ENCODE data around the gene OGFOD3.
"Not testable (repeated sequence)": the region's sequence is repeated elsewhere in the genome, so short reads cannot be mapped to it uniquely, and the experiment has no call there.

The OGFOD3 gene

DNA sequence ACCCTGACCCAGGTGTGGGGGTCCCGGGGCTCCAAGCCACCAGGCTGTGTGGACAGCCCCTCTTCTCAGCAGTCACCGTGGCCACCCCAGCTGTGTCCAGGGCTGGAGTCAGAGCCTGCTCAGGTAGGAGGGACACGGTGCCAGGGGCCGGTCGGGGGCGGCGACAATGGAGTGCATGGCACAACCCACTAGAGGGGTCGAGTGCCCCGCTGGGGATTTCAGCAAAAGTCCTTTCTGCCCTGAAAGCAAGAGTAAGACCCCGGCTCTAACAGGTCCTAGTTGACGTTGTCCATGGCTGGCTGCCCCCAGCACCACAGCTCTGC is 35.5 kb downstream of the OGFOD3 start:
- Histone ChIP-seq H3K36me3 (ENCODE audit: control insufficient read depth, insufficient read depth, low read length) (no peaks in the 10 kb centered on the region), H3K9me3 (ENCODE audit: control insufficient read depth, low read length) (no peaks in the 10 kb centered on the region), H3K27me3 (replicated peaks; ENCODE audit: control insufficient read depth, insufficient read depth, low read length, poor library complexity, severe bottlenecking) (peaks cover 6% of the 10 kb centered on the region), H3K27ac (ENCODE audit: insufficient read depth, low read length, poor library complexity, severe bottlenecking) (no peak overlapping the region), H3K4me3 (ENCODE audit: insufficient read depth, low read depth, low read length, poor library complexity, severe bottlenecking) (no peak overlapping the region), H3K4me1 (ENCODE audit: control insufficient read depth, insufficient read depth, low read length, poor library complexity, severe bottlenecking) (peaks cover 6% of the 10 kb centered on the region)
- no peak for DNase-seq

DNA sequence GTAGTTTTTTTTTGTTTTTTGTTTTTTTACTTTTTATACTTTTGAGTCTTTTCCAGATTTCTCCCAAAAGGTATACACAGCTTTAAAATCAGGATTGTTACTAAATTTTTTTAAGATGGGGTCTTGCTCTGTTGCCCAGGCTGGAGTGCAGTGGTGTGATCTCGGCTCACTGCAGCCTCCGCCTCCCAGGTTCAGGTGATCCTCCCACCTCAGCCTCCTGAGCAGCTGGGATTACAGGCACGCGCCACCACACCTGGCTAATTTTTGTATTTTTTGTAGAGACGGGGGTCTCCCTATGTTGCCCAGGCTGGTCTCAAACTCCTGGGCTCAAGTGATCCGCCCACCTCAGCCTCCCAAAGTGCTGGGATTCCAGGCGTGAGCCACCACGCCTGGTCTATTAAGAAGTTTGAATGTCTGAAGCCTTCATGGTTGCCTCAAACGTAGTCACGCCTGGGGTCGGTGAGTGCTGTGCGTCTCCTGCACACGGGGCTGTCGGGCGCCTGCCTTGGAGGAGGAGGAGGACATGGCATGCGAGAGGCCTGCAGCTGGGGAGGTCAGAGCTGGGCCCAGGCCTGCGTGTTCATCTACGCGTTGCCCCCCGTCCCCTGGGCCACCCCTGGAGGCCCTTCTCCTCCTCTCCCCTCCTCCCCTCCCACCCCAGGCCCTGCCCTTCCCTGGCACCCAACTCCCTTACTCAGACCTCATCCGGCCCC is 36.0 kb downstream of the OGFOD3 start:
- not testable (repeated sequence) for H3K27me3 ChIP-seq (replicated peaks; ENCODE audit: control insufficient read depth, insufficient read depth, low read length, poor library complexity, severe bottlenecking); H3K36me3 ChIP-seq (ENCODE audit: control insufficient read depth, insufficient read depth, low read length); DNase-seq; H3K9me3 ChIP-seq (ENCODE audit: control insufficient read depth, low read length); H3K4me1 ChIP-seq (ENCODE audit: control insufficient read depth, insufficient read depth, low read length, poor library complexity, severe bottlenecking); H3K4me3 ChIP-seq (ENCODE audit: insufficient read depth, low read depth, low read length, poor library complexity, severe bottlenecking); H3K27ac ChIP-seq (ENCODE audit: insufficient read depth, low read length, poor library complexity, severe bottlenecking)

DNA sequence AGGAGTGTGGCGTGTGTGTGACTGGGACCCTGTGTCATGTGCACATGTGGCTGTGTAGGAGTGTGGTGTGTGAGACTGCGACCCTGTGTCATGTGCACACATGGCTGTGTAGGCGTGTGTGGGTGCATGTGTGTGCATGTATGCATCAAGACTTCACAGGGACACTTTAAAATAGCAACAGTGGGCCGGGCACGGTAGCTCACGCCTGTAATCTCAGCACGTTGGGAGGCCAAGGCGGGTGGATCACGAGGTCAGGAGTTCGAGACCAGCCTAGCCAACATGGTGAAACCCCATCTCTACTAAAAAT is 36.7 kb downstream of the OGFOD3 start:
- H3K4me3 ChIP-seq (ENCODE audit: insufficient read depth, low read depth, low read length, poor library complexity, severe bottlenecking); DNase-seq; H3K27ac ChIP-seq (ENCODE audit: insufficient read depth, low read length, poor library complexity, severe bottlenecking); H3K4me1 ChIP-seq (ENCODE audit: control insufficient read depth, insufficient read depth, low read length, poor library complexity, severe bottlenecking); H3K9me3 ChIP-seq (ENCODE audit: control insufficient read depth, low read length); H3K27me3 ChIP-seq (replicated peaks; ENCODE audit: control insufficient read depth, insufficient read depth, low read length, poor library complexity, severe bottlenecking); H3K36me3 ChIP-seq (ENCODE audit: control insufficient read depth, insufficient read depth, low read length): not testable (repeated sequence)

DNA sequence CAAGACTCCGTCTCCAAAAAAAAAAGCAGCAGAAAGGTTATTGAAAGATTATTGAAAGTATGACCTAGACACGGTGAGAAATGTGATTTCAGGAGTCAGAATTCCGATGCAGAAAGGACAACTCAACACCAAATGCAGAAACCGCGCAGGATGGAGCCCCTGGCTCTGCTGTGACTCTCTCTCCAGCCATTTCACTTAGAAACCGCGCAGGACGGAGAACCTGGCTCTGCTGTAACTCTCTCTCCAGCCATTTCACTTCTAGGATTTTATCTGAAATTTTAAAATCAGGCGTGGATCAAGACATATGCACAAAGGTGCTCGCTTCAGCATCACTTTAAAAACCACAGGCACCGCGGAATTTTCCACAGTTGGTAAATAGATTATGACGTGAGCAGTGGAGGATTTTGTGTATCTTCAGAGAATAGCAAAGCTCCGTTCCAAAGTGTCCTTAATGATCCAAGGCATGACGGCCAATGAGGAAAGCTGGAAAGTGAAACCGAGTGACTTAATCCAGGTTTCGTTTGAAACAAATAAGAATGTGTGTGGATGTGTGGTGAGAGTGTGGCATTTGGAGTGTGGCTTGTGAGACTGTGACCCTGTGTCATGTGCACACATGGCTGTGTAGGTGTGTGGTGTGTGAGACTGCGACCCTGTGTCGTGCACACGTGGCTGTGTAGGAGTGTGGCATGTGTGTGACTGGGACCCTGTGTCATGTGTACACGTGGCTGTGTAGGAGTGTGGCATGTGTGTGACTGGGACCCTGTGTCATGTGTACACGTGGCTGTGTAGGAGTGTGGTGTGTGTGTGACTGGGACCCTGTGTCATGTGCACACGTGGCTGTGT is 37.3 kb downstream of the OGFOD3 start:
- H3K36me3 ChIP-seq (ENCODE audit: control insufficient read depth, insufficient read depth, low read length) = no peaks in the 10 kb centered on the region
- peaks cover 6% of the 10 kb centered on the region for H3K27me3 ChIP-seq (replicated peaks; ENCODE audit: control insufficient read depth, insufficient read depth, low read length, poor library complexity, severe bottlenecking)
- no peaks in the 10 kb centered on the region for H3K9me3 ChIP-seq (ENCODE audit: control insufficient read depth, low read length)
- no peak overlapping the region for H3K27ac ChIP-seq (ENCODE audit: insufficient read depth, low read length, poor library complexity, severe bottlenecking)
- H3K4me1 ChIP-seq (ENCODE audit: control insufficient read depth, insufficient read depth, low read length, poor library complexity, severe bottlenecking) = peaks cover 2% of the 10 kb centered on the region
- H3K4me3 ChIP-seq (ENCODE audit: insufficient read depth, low read depth, low read length, poor library complexity, severe bottlenecking) = no peak overlapping the region
- DNase-seq = no peak

DNA sequence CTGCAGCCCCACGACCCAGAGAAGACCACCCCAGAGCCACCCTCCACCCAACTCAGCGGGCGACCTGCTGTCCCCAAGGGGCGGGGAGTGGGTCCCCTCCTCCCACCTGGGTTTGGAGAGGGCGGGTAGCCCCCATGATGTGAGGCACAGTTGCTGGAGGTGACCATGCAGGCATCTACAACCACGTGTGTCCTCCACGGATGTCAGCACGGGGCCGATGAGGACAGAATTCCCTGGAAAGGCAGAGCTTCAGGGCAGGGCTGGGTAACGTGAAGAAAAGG is 39.7 kb downstream of the OGFOD3 start:
- Histone ChIP-seq H3K36me3 (ENCODE audit: control insufficient read depth, insufficient read depth, low read length) (no peaks in the 10 kb centered on the region), H3K27ac (ENCODE audit: insufficient read depth, low read length, poor library complexity, severe bottlenecking) (no peak overlapping the region), H3K4me3 (ENCODE audit: insufficient read depth, low read depth, low read length, poor library complexity, severe bottlenecking) (no peak overlapping the region), H3K9me3 (ENCODE audit: control insufficient read depth, low read length) (no peaks in the 10 kb centered on the region), H3K4me1 (ENCODE audit: control insufficient read depth, insufficient read depth, low read length, poor library complexity, severe bottlenecking) (peaks cover 2% of the 10 kb centered on the region), H3K27me3 (replicated peaks; ENCODE audit: control insufficient read depth, insufficient read depth, low read length, poor library complexity, severe bottlenecking) (peaks cover 4% of the 10 kb centered on the region)
- no peak for DNase-seq

DNA sequence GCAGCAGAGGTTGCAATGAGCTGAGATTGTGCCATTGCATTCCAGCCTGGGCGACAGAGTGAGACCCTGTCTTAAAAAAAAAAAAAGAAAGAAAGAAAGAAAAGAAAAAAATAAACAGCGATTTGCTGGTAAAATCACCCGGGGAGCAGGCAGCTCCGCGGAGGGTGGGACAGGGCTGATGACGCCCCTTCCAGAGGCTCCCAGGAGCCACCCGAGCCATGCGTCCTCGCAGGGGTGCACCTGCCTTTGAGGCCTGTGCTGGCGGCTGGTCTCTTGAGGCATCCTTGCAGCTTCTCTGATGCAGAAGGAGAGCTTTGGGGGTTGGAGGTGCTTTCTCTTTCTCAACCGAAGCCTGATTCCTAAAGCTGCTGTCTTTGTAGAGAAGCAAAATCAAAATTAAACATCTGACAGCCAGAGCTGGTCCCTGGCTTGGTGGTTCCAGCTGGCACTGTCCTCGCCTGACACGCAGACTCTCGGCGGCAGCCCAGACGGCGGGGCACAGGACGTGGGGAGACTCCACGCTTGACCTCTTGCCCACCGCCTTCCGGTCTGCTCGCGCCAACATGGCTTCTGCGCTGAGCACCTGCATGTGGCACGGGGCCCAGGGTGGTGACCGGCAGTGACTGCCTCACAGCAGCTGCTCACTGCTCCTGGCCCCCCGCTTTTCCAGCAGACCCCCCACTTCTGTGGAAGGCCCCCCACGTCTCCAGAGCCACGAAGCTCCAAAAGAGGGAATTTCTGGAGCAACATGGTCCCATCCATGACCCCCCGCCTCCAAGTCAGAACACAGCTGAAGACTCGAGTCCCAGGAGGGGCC is 40.3 kb downstream of the OGFOD3 start:
- H3K27me3 ChIP-seq (replicated peaks; ENCODE audit: control insufficient read depth, insufficient read depth, low read length, poor library complexity, severe bottlenecking) = no peaks in the 10 kb centered on the region
- peaks cover 2% of the 10 kb centered on the region for H3K4me1 ChIP-seq (ENCODE audit: control insufficient read depth, insufficient read depth, low read length, poor library complexity, severe bottlenecking)
- H3K27ac ChIP-seq (ENCODE audit: insufficient read depth, low read length, poor library complexity, severe bottlenecking) = no peak overlapping the region
- H3K9me3 ChIP-seq (ENCODE audit: control insufficient read depth, low read length) = no peaks in the 10 kb centered on the region
- no peak for DNase-seq
- no peak overlapping the region for H3K4me3 ChIP-seq (ENCODE audit: insufficient read depth, low read depth, low read length, poor library complexity, severe bottlenecking)
- no peaks in the 10 kb centered on the region for H3K36me3 ChIP-seq (ENCODE audit: control insufficient read depth, insufficient read depth, low read length)

DNA sequence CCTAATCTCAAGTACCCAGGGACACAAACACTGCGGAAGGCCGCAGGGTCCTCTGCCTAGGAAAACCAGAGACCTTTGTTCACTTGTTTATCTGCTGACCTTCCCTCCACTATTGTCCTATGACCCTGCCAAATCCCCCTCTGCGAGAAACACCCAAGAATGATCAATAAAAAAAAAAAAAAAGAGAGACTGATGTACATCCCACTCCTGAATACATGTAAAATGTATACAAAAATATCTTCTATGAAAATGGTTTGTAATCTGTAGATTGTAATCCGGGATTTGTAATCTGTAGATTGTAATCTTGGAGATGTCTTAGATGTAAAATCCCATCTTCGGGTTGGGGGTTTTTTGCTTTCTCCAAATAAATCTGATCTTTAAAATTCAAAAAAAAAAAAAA is 41.1 kb downstream of the OGFOD3 start:
- DNase-seq; H3K27ac ChIP-seq (ENCODE audit: insufficient read depth, low read length, poor library complexity, severe bottlenecking); H3K27me3 ChIP-seq (replicated peaks; ENCODE audit: control insufficient read depth, insufficient read depth, low read length, poor library complexity, severe bottlenecking); H3K36me3 ChIP-seq (ENCODE audit: control insufficient read depth, insufficient read depth, low read length); H3K4me3 ChIP-seq (ENCODE audit: insufficient read depth, low read depth, low read length, poor library complexity, severe bottlenecking); H3K4me1 ChIP-seq (ENCODE audit: control insufficient read depth, insufficient read depth, low read length, poor library complexity, severe bottlenecking); H3K9me3 ChIP-seq (ENCODE audit: control insufficient read depth, low read length): not testable (repeated sequence)

DNA sequence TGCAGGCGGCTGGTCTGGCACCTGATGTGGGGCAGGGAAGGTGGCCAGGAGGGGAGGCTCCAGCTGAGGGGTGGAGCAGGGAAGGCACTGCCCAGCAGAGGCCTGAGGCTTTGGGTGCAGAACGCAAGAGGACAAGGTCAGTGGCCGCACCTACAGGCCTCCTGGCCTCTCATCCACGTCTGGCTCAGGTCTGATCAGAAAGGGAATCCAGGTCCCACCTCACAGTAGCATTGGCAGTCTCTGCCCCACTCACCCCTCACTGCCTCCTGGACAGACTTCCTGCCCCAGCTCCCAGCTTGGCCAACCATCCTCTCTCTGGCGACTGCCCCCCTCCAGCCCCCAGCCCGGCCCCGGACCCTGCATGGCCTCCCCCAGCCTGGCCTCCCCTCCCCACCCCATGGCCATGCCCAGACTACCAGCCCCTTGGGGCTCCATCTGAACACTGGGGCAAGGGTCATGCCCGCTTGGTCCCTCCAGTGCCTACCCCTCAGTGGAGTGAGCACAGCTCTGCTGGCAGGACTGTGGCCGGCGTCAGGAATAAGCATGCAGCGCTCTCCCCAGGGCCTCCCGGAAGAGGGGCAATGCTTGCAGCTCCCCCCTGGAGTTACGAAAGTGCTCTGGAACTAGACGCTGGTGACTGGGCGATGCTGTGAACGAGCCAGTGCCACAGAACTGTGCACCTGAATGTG is 42.2 kb downstream of the OGFOD3 start:
- Histone ChIP-seq H3K9me3 (ENCODE audit: control insufficient read depth, low read length) (no peaks in the 10 kb centered on the region), H3K36me3 (ENCODE audit: control insufficient read depth, insufficient read depth, low read length) (no peaks in the 10 kb centered on the region), H3K4me3 (ENCODE audit: insufficient read depth, low read depth, low read length, poor library complexity, severe bottlenecking) (no peak overlapping the region), H3K4me1 (ENCODE audit: control insufficient read depth, insufficient read depth, low read length, poor library complexity, severe bottlenecking) (peaks cover 4% of the 10 kb centered on the region), H3K27ac (ENCODE audit: insufficient read depth, low read length, poor library complexity, severe bottlenecking) (no peak overlapping the region), H3K27me3 (replicated peaks; ENCODE audit: control insufficient read depth, insufficient read depth, low read length, poor library complexity, severe bottlenecking) (peaks cover 16% of the 10 kb centered on the region)
- no peak for DNase-seq

DNA sequence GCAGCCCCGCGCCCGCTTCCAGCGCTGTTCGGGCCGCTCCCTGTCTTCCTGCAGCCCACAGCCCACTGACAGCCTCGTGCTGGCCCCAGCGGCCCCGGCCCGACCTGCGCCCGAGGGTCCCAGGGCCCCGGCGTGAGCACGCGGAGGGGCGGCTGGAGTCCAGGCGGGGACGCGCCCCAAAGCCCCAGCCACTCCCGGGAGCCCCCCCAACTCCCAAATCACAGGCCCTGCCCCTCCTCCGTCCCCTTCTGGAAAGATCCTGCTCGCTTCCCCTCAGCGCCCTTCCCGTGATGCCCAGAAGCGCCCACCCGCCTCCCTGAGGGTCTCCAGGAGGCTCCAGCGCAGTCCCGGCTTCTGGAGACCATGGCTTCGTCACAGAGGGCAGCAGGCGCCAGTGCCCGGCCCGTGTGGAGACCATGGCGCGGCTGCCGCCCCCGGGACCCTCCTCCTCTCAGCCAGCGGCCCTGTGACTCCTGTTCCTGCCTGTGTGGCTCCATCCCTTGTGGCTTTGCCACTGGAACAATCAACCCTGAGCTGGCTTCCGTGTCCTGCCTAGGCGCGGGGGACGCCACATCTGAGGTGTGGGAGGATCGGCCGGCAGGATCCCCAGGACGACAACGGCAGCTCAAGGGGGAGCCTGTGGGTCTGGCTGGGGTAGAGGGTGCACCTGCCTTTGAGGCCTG is 42.9 kb downstream of the OGFOD3 start:
- Histone ChIP-seq H3K4me3 (ENCODE audit: insufficient read depth, low read depth, low read length, poor library complexity, severe bottlenecking) (no peak overlapping the region), H3K9me3 (ENCODE audit: control insufficient read depth, low read length) (no peaks in the 10 kb centered on the region), H3K36me3 (ENCODE audit: control insufficient read depth, insufficient read depth, low read length) (no peaks in the 10 kb centered on the region), H3K27ac (ENCODE audit: insufficient read depth, low read length, poor library complexity, severe bottlenecking) (no peak overlapping the region), H3K27me3 (replicated peaks; ENCODE audit: control insufficient read depth, insufficient read depth, low read length, poor library complexity, severe bottlenecking) (peaks cover 23% of the 10 kb centered on the region), H3K4me1 (ENCODE audit: control insufficient read depth, insufficient read depth, low read length, poor library complexity, severe bottlenecking) (peaks cover 9% of the 10 kb centered on the region)
- DNase-seq = no peak
